Cardiac fibroblast (primary cell): ENCODE data around the gene RRAGD.
A peak's percentile ranks its signal among the peaks of the same experiment; 100 is the strongest.

Experiments used
- DNase-seq, 2 donors: peaks; one replicate each; pipeline versions ENCODE4 v3.0.0 to v3.0.0-alpha.2; 2010; ENCODE audit warnings: low read depth in 2 of 2
- H3K4me3 ChIP-seq, 2 donors: replicated peaks in 1 of 2; 1 replicate in 1 of 2; 2 replicates in 1 of 2; pipeline ENCODE4 v1.5.1; 2011; ENCODE audit warnings: low read depth in 2 of 2, low read length in 2 of 2, mild to moderate bottlenecking in 2 of 2, moderate library complexity in 1 of 2
- CTCF ChIP-seq: IDR thresholded peaks from one replicate; pipeline ENCODE4 v1.5.1; 2011; ENCODE audit warnings: low read depth, mild to moderate bottlenecking, low read length, inconsistent platforms

Gene RRAGD

GRCh38 chr6:89381031-89381430 is 31.0 kb downstream of the RRAGD start:
- DNase-seq: no peak
- TF ChIP-seq CTCF: no peak
- no peak overlapping the region for H3K4me3 ChIP-seq

DNA sequence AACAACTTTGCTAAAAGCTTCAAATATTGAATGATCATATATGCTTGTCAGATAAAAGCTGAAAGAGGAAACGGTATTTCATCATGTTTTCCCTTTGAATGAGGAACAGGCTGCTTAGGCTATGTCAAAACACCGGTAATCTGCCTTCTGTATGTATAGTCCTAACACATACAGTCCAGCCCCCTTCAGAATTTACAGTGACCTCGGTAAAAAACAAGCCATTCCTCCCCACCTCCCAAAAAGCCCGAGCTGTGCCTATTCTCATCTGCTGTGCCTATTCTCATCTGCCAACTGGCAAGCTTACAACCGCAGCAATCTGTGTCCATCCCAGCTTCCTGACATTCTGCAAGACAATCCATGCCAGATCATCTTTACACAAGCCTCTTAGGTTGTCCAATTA is 32.8 kb downstream of the RRAGD start:
- TF ChIP-seq CTCF: no peak
- DNase-seq: no peak
- H3K4me3 ChIP-seq: no peak overlapping the region

GRCh38 chr6:89378628-89379027 is 33.4 kb downstream of the RRAGD start:
- no peak for DNase-seq
- no peak for TF ChIP-seq CTCF
- no peak overlapping the region for H3K4me3 ChIP-seq

GRCh38 chr6:89375427-89376267 is 36.4 kb downstream of the RRAGD start:
- peak; percentile 15 for TF ChIP-seq CTCF
- DNase-seq: peak in 1 of 2 donors; percentile 5
- H3K4me3 ChIP-seq: no peak overlapping the region

DNA sequence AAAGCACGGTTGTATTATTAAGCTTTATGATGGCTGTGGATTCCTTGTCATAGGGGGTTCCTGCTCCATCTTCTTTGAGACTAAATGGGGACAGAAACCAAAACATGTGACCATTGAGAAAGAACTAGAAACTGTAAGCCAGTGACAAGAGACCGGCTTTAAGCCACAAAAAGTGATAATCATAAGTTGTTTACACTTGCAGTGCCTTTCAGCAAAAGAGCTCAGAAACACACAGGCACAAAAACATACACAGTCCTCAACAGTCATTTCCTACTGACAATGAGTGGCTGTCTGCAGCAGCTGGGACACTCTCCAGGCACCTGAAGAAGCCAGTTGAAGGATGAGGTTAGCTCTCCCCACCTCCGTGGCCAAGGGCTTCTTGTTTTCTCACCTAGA is 39.6 kb downstream of the RRAGD start:
- no peak for TF ChIP-seq CTCF
- no peak overlapping the region for H3K4me3 ChIP-seq
- DNase-seq: no peak

- peak; percentile 99 for TF ChIP-seq CTCF
- H3K4me3 ChIP-seq: no peak overlapping the region
- DNase-seq: peak; percentile 58 to 68
Measured at GRCh38 chr6:89371849-89372505, 40.1 kb downstream of the RRAGD start.
